Breast epithelium (tissue), 4 donors: ENCODE data around the gene HOXC10. TPM values are rescaled to one million over a fixed set of nuclear protein-coding genes. Genes with fewer than 3 reads are reported as not detected.

Source experiments
- DNase-seq, 2 donors: peaks; one replicate each; pipeline ENCODE4 v3.0.0-alpha.2; 2019; ENCODE audit warnings: low spot score in 2 of 2
- H3K27ac ChIP-seq, 2 donors: fragments of 200-600 bp; sonication (generic) in 1 of 2; one replicate each; pipeline ENCODE4 v1.5.1; 2016 to 2019; ENCODE audit warnings: mild to moderate bottlenecking in 1 of 2
- H3K27me3 ChIP-seq, 2 donors: fragments of 200-600 bp; sonication (generic) in 1 of 2; one replicate each; pipeline versions ENCODE4 v1.5.1 to v1.6.0; 2017 to 2019; ENCODE audit warnings: control low read depth in 1 of 2, mild to moderate bottlenecking in 1 of 2
- H3K36me3 ChIP-seq: fragments of 200-600 bp; one replicate; pipeline ENCODE4 v1.5.1; 2019
- H3K4me1 ChIP-seq, 2 donors: fragments of 200-600 bp; sonication (generic); one replicate each; pipeline ENCODE4 v1.5.1; 2016 to 2019; ENCODE audit warnings: control low read depth in 1 of 2
- H3K4me3 ChIP-seq, 3 donors: fragments of 200-600 bp; sonication (generic); 1 replicate in 2 of 3; 2 replicates in 1 of 3; pipeline ENCODE4 v1.5.1; 2016 to 2019; ENCODE audit warnings: mild to moderate bottlenecking in 3 of 3, moderate library complexity in 2 of 3
- H3K9me3 ChIP-seq, 2 donors: fragments of 200-600 bp; sonication (generic) in 1 of 2; one replicate each; pipeline ENCODE4 v1.5.1; 2016 to 2019; ENCODE audit warnings: control low read depth in 1 of 2
- CTCF ChIP-seq, 3 donors: fragments of 450-650 bp; IDR thresholded peaks; one replicate each; pipeline ENCODE4 v1.5.1; 2016 to 2017; ENCODE audit warnings: antibody characterized with exemption in 3 of 3, mild to moderate bottlenecking in 3 of 3, moderate library complexity in 3 of 3
- POLR2A ChIP-seq: fragments of 450-650 bp; IDR thresholded peaks from one replicate; pipeline ENCODE4 v1.6.1; 2016; ENCODE audit warnings: antibody characterized with exemption, mild to moderate bottlenecking, moderate library complexity
- POLR2AphosphoS5 ChIP-seq, 3 donors: sonication (generic); formaldehyde crosslinking; IDR thresholded peaks; one replicate each; pipeline ENCODE4 v1.6.1; 2017; ENCODE audit warnings: antibody characterized with exemption in 3 of 3
- intact Hi-C: fragments of 100-400 bp; cut with DNase I; formaldehyde crosslinking; loops from one replicate; pipeline ENCODE4 v1.15.1; 2023; ENCODE audit warnings: low total_unique reads
- total RNA-seq, 3 donors: library from RNA; depleted of rRNA; stranded (reverse); fragments of >200 nt; gene quantifications; one replicate each; pipeline ENCODE4 v1.1.0, GENCODE V29; 2016

Gene HOXC10
- total RNA-seq, 3 donors from 2014 or later = 2.0 to 10.9 (median 4.3) TPM

DNA sequence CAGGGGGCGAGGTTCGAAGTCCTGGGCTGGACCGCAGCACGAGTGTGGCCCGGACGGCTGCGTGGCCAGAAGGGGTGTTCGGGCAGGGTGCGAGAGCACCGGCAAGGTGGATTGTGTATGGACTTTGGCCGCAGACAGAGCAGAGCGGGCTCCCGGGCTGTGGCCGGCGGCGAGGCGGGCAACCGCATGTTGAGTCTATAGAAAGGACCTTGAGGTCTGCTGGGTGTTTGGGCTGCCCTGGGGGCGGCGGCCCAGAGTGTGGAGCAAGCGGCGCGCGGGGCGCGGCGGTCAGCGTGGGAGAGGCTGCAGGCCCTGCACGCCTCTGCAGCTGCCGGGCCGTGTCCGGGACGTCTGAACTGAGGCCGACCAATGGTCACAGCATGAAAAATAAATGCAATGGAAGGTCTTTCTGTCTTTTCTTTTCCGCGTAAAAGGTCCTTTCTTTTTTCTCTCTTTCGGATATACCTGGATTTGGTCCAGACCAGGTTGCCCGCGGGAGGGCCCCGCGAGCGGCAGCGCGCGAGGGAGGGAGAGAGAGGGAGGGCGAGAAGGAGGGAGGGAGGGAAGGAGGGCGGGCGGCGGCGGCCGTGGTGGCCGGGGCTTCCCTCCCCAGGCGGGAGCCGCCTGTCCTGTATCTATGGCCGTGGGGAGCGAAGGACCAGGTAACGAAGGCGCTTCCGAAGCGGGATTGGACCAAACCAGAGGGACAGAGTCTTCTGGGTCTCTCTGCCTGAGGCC is 9.5 kb downstream of the HOXC10 start:
- peaks cover 4 to 9% of the 10 kb centered on the region in 2 donors for H3K4me1 ChIP-seq
- no peaks in the 10 kb centered on the region for H3K36me3 ChIP-seq
- TF ChIP-seq POLR2A (no peak), POLR2AphosphoS5 (IDR thresholded peaks at IDR 0.05) (no peak), CTCF (IDR thresholded peaks at IDR 0.05) (no peak)
- no peak for DNase-seq
- H3K9me3 ChIP-seq = no peaks in the 10 kb centered on the region
- intact Hi-C loops = no loop called here
- peak overlapping the region; percentile 47 to 71 (median 71) for H3K4me3 ChIP-seq
- peaks cover 3 to 72% of the 10 kb centered on the region in 2 donors for H3K27me3 ChIP-seq
- peak overlapping the region; percentile 82 to 91 for H3K27ac ChIP-seq

- peaks cover 4 to 9% of the 10 kb centered on the region in 2 donors for H3K4me1 ChIP-seq
- DNase-seq = no peak
- no peaks in the 10 kb centered on the region for H3K9me3 ChIP-seq
- H3K4me3 ChIP-seq = peak overlapping the region; percentile 47 to 71 (median 71)
- peaks cover 3 to 66% of the 10 kb centered on the region in 2 donors for H3K27me3 ChIP-seq
- H3K36me3 ChIP-seq = no peaks in the 10 kb centered on the region
- H3K27ac ChIP-seq = peak overlapping the region; percentile 82 to 91
- intact Hi-C loops = no loop called here
- TF ChIP-seq POLR2A (no peak), POLR2AphosphoS5 (IDR thresholded peaks at IDR 0.05) (no peak), CTCF (IDR thresholded peaks at IDR 0.05) (no peak)
Measured at GRCh38 chr12:53995002-53995377, 10.0 kb downstream of the HOXC10 start.

- Histone ChIP-seq H3K4me1 (peaks cover 4 to 9% of the 10 kb centered on the region in 2 donors), H3K9me3 (no peaks in the 10 kb centered on the region), H3K36me3 (no peaks in the 10 kb centered on the region), H3K4me3 (peak overlapping the region; percentile 47 to 71 (median 71)), H3K27ac (peak overlapping the region; percentile 82 to 91), H3K27me3 (peaks cover 1 to 60% of the 10 kb centered on the region in 2 donors)
- TF ChIP-seq POLR2AphosphoS5 (IDR thresholded peaks at IDR 0.05) = peak in 2 of 3 donors; percentile 78 to 83
- TF ChIP-seq CTCF (IDR thresholded peaks at IDR 0.05) = no peak
- peak; percentile 34 for TF ChIP-seq POLR2A
- intact Hi-C loops = no loop called here
- no peak for DNase-seq
Measured at GRCh38 chr12:53995378-53996239, 10.7 kb downstream of the HOXC10 start.

DNA sequence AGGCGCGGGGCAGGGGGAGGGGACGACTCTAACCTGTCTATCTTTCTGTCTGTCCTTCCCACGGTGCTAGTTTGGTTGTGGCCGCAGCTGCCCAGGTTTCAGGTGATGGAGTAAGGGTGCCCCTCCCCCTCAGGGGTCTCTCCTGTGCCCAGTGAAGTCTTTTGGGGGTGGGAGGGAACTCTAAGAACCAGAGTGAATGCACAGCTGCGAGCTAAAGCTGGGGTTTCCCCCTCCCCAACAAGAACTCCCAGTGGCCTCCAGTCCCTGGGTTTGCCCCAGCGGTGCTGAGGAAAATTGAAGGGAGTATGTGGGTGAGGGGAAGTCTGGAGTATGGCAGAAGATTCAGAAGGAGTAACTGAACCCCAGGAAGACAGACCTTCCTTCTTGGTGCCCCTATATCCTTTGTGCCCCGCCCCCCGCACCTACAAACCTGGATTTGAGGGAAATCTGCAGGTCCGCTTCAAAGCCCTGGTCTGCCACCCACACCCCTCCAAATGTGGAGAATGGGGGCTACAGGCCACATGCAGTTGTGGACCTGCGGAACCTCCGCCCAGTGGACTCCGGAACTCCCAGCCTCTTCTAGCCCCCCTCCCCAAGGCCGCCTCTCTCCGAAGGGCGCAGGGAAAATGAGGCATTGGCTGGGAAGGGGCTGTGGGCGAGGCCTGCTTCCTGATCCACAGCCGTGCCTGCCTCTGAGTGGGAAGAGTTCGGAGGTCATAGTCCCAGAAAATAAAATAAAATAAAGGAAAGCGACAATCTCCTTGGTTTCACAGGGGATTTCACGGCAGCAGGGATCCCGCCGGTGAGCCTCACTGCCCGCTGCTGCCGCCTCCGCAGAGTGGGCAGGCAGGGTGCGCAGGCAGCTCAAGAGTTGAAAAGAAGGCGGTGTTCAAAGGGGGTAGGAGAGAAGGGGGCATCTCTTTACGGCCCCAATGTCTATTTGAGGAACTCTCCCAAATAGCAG is 11.6 kb downstream of the HOXC10 start:
- H3K27me3 ChIP-seq = peaks cover 0 to 51% of the 10 kb centered on the region in 2 donors
- intact Hi-C loops = no loop called here
- H3K4me3 ChIP-seq = peak overlapping the region; percentile 47 to 71 (median 71)
- H3K9me3 ChIP-seq = no peaks in the 10 kb centered on the region
- H3K36me3 ChIP-seq = no peaks in the 10 kb centered on the region
- peak overlapping the region; percentile 82 to 91 for H3K27ac ChIP-seq
- no peak for TF ChIP-seq POLR2A
- no peak for TF ChIP-seq POLR2AphosphoS5 (IDR thresholded peaks at IDR 0.05)
- TF ChIP-seq CTCF (IDR thresholded peaks at IDR 0.05) = no peak
- H3K4me1 ChIP-seq = peaks cover 4 to 9% of the 10 kb centered on the region in 2 donors
- no peak for DNase-seq
